Neural progenitor cell (in vitro differentiated cells): ENCODE measurements around the gene MGAM2. TPM values are rescaled to one million over a fixed set of nuclear protein-coding genes. Genes with fewer than 3 reads are reported as not detected.

ENCODE experiments used
- DNase-seq: peaks from one replicate; pipeline ENCODE4 v3.0.0-alpha.2; 2016; ENCODE audit warnings: low spot score
- H2AFZ ChIP-seq: fragments of 200-600 bp; sonication (generic); replicated peaks from 2 replicates; pipeline ENCODE4 v1.6.1; 2016; ENCODE audit warnings: antibody characterized with exemption
- H3F3A ChIP-seq: fragments of 200-600 bp; sonication (generic); 2 replicates; pipeline ENCODE4 v1.6.1; 2016; ENCODE audit warnings: antibody characterized with exemption, low read depth
- H3K27ac ChIP-seq: fragments of 200-600 bp; sonication (generic); 2 replicates; pipeline ENCODE4 v1.5.1; 2016; ENCODE audit warnings: mild to moderate bottlenecking
- H3K27me3 ChIP-seq: fragments of 200-600 bp; sonication (generic); 2 replicates; pipeline ENCODE4 v1.6.1; 2016; ENCODE audit warnings: mild to moderate bottlenecking, moderate library complexity
- H3K36me3 ChIP-seq: fragments of 200-600 bp; sonication (generic); 2 replicates; pipeline ENCODE4 v1.5.1; 2016
- H3K4me1 ChIP-seq: fragments of 200-600 bp; sonication (generic); 2 replicates; pipeline ENCODE4 v1.6.1; 2016; ENCODE audit warnings: mixed run types
- H3K4me2 ChIP-seq: fragments of 200-600 bp; sonication (generic); 2 replicates; pipeline ENCODE4 v1.6.1; 2016
- H3K4me3 ChIP-seq: fragments of 200-600 bp; sonication (generic); 2 replicates; pipeline ENCODE4 v1.5.1; 2016
- H3K79me2 ChIP-seq: fragments of 200-600 bp; sonication (generic); 2 replicates; pipeline ENCODE4 v1.6.1; 2016; ENCODE audit warnings: low read depth
- H3K9ac ChIP-seq: fragments of 200-600 bp; sonication (generic); 2 replicates; pipeline ENCODE4 v1.6.1; 2016
- H3K9me3 ChIP-seq: fragments of 200-600 bp; sonication (generic); 2 replicates; pipeline ENCODE4 v1.5.1; 2016; ENCODE audit warnings: low read depth
- H4K20me1 ChIP-seq: fragments of 200-600 bp; sonication (generic); 2 replicates; pipeline ENCODE4 v1.6.1; 2016; ENCODE audit warnings: low read depth
- H3K27ac Mint-ChIP-seq: 3 replicates; pipeline ENCODE4 v1.8.0; 2021; ENCODE audit warnings: mixed read lengths
- H3K27me3 Mint-ChIP-seq: 2 replicates; pipeline ENCODE4 v1.8.0; 2022; ENCODE audit warnings: low read depth, mild to moderate bottlenecking, inconsistent platforms, moderate library complexity, mixed read lengths; ENCODE audit not compliant: insufficient read depth
- H3K36me3 Mint-ChIP-seq: 3 replicates; pipeline ENCODE4 v1.8.0; 2021; ENCODE audit warnings: mixed read lengths
- H3K4me1 Mint-ChIP-seq: 3 replicates; pipeline ENCODE4 v1.8.0; 2021; ENCODE audit warnings: mixed read lengths
- H3K4me3 Mint-ChIP-seq: 3 replicates; pipeline ENCODE4 v1.8.0; 2021; ENCODE audit warnings: mild to moderate bottlenecking, moderate library complexity, mixed read lengths
- H3K9me3 Mint-ChIP-seq: 3 replicates; pipeline ENCODE4 v1.8.0; 2020; ENCODE audit warnings: mixed read lengths
- CTCF ChIP-seq: fragments of 200-600 bp; sonication (generic); IDR thresholded peaks from 2 replicates; pipeline ENCODE4 v1.5.1; 2017; ENCODE audit warnings: antibody characterized with exemption, mild to moderate bottlenecking
- EZH2 ChIP-seq: fragments of 200-600 bp; sonication (generic); IDR thresholded peaks from 2 replicates; pipeline ENCODE4 v1.6.1; 2017; ENCODE audit warnings: antibody characterized with exemption, mild to moderate bottlenecking, moderate library complexity
- EZH2phosphoT487 ChIP-seq: fragments of 200-600 bp; sonication (generic); IDR thresholded peaks from 2 replicates; pipeline ENCODE4 v1.6.1; 2017; ENCODE audit warnings: antibody characterized with exemption
- total RNA-seq: library from RNA; depleted of rRNA; stranded (reverse); fragments of >200 nt; gene quantifications from 2 replicates; pipeline ENCODE4 v1.2.3, GENCODE V29; 2015; ENCODE audit warnings: low replicate concordance

The MGAM2 gene
- total RNA-seq, 1 donor from 2014 or later = 0.04 TPM

GRCh38 chr7:142243823-142244222 is 132.3 kb downstream of the MGAM2 start:
- Mint-ChIP-seq H3K4me3 (no peak overlapping the region), H3K4me1 (no peaks in the 10 kb centered on the region), H3K27ac (no peak overlapping the region), H3K9me3 (no peaks in the 10 kb centered on the region), H3K27me3 (no peaks in the 10 kb centered on the region), H3K36me3 (no peaks in the 10 kb centered on the region)
- H3K36me3 ChIP-seq = no peaks in the 10 kb centered on the region
- H3K4me2 ChIP-seq = no peak overlapping the region
- H4K20me1 ChIP-seq = no peaks in the 10 kb centered on the region
- DNase-seq = no peak
- H3K9ac ChIP-seq = no peak overlapping the region
- H2AFZ ChIP-seq = no peak overlapping the region
- no peaks in the 10 kb centered on the region for H3F3A ChIP-seq
- H3K9me3 ChIP-seq = no peaks in the 10 kb centered on the region
- no peaks in the 10 kb centered on the region for H3K27me3 ChIP-seq
- H3K4me1 ChIP-seq = no peaks in the 10 kb centered on the region
- TF ChIP-seq EZH2 (no peak), CTCF (no peak), EZH2phosphoT487 (no peak)
- no peaks in the 10 kb centered on the region for H3K79me2 ChIP-seq
- H3K4me3 ChIP-seq = no peak overlapping the region
- H3K27ac ChIP-seq = no peak overlapping the region

- Mint-ChIP-seq H3K27me3 (no peaks in the 10 kb centered on the region), H3K9me3 (no peaks in the 10 kb centered on the region), H3K4me1 (no peaks in the 10 kb centered on the region), H3K4me3 (no peak overlapping the region), H3K36me3 (no peaks in the 10 kb centered on the region), H3K27ac (no peak overlapping the region)
- Histone ChIP-seq H3F3A (no peaks in the 10 kb centered on the region), H3K4me2 (no peak overlapping the region), H3K27ac (no peak overlapping the region), H3K4me3 (no peak overlapping the region), H3K36me3 (no peaks in the 10 kb centered on the region), H2AFZ (no peak overlapping the region), H3K79me2 (no peaks in the 10 kb centered on the region), H3K27me3 (no peaks in the 10 kb centered on the region), H3K4me1 (no peaks in the 10 kb centered on the region), H4K20me1 (no peaks in the 10 kb centered on the region), H3K9ac (no peak overlapping the region), H3K9me3 (no peaks in the 10 kb centered on the region)
- TF ChIP-seq CTCF (peak; percentile 10), EZH2 (no peak), EZH2phosphoT487 (no peak)
- peak; percentile 31 for DNase-seq
Observed at GRCh38 chr7:142248166-142249160, 136.9 kb downstream of the MGAM2 start.

GRCh38 chr7:142249918-142250317 is 138.4 kb downstream of the MGAM2 start:
- Histone ChIP-seq H3K27me3 (no peaks in the 10 kb centered on the region), H4K20me1 (no peaks in the 10 kb centered on the region), H3K9ac (no peak overlapping the region), H3K36me3 (no peaks in the 10 kb centered on the region), H3K4me1 (no peaks in the 10 kb centered on the region), H2AFZ (no peak overlapping the region), H3K9me3 (no peaks in the 10 kb centered on the region), H3K4me3 (no peak overlapping the region), H3K79me2 (no peaks in the 10 kb centered on the region), H3F3A (no peaks in the 10 kb centered on the region), H3K27ac (no peak overlapping the region), H3K4me2 (no peak overlapping the region)
- Mint-ChIP-seq H3K27ac (no peak overlapping the region), H3K36me3 (no peaks in the 10 kb centered on the region), H3K9me3 (no peaks in the 10 kb centered on the region), H3K4me1 (no peaks in the 10 kb centered on the region), H3K27me3 (no peaks in the 10 kb centered on the region), H3K4me3 (no peak overlapping the region)
- DNase-seq = no peak
- no peak for TF ChIP-seq CTCF
- TF ChIP-seq EZH2phosphoT487 = no peak
- no peak for TF ChIP-seq EZH2
